Naive B cell (primary cell): ENCODE data around the gene PARP2. TPM values are rescaled to one million over a fixed set of nuclear protein-coding genes. Genes with fewer than 3 reads are reported as not detected.
A peak's percentile ranks its signal among the peaks of the same experiment; 100 is the strongest.

Experiments
- ATAC-seq, 2 donors: fragments of 150-1000 bp; cut with Tn5 transposase; 2 replicates each; pipeline ENCODE4 v1.10.0; 2021; ENCODE audit warnings: low read depth in 2 of 2, mild to moderate bottlenecking in 2 of 2, moderate library complexity in 2 of 2
- DNase-seq: peaks from one replicate; pipeline ENCODE4 v3.0.0; 2022
- H3K27ac Mint-ChIP-seq, 6 donors: one replicate each; pipeline ENCODE4 v1.8.0; 2020 to 2022; ENCODE audit warnings: mild to moderate bottlenecking in 6 of 6, mixed read lengths in 6 of 6, moderate library complexity in 5 of 6, inconsistent platforms in 2 of 6
- H3K27me3 Mint-ChIP-seq, 3 donors: one replicate each; pipeline ENCODE4 v1.8.0; 2021 to 2022; ENCODE audit warnings: mixed read lengths in 3 of 3, mild to moderate bottlenecking in 1 of 3
- H3K36me3 Mint-ChIP-seq, 2 donors: one replicate each; pipeline ENCODE4 v1.8.0; 2020 to 2022; ENCODE audit warnings: mixed read lengths in 2 of 2, inconsistent platforms in 1 of 2, mild to moderate bottlenecking in 1 of 2
- H3K4me1 Mint-ChIP-seq, 3 donors: one replicate each; pipeline ENCODE4 v1.8.0; 2020 to 2022; ENCODE audit warnings: mixed read lengths in 3 of 3, inconsistent platforms in 1 of 3, mild to moderate bottlenecking in 1 of 3, moderate library complexity in 1 of 3
- H3K4me3 Mint-ChIP-seq, 8 donors: one replicate each; pipeline ENCODE4 v1.8.0; 2020 to 2022; ENCODE audit warnings: mild to moderate bottlenecking in 8 of 8, mixed read lengths in 8 of 8, moderate library complexity in 8 of 8, inconsistent platforms in 2 of 8
- H3K9me3 Mint-ChIP-seq, 7 donors: one replicate each; pipeline ENCODE4 v1.8.0; 2020 to 2022; ENCODE audit warnings: mixed read lengths in 7 of 7, mild to moderate bottlenecking in 5 of 7, inconsistent platforms in 2 of 7, moderate library complexity in 1 of 7
- polyA plus RNA-seq, 6 donors: library from polyadenylated mRNA; unstranded; fragments of 300-500 nt; fragmentation: Illumina TruSeq; gene quantifications; one replicate each; pipeline ENCODE4 v1.2.3, GENCODE V29; 2021; ENCODE audit warnings: low read depth in 6 of 6

PARP2 gene
- polyA plus RNA-seq, 6 donors from 2014 or later, result 6.2 to 17.0 (median 10.6) TPM

- no peak overlapping the region for H3K4me3 Mint-ChIP-seq
- H3K4me1 Mint-ChIP-seq, result peaks cover 5 to 18% (median 7%) of the 10 kb centered on the region in 3 donors
- H3K9me3 Mint-ChIP-seq, result no peaks in the 10 kb centered on the region
- H3K27ac Mint-ChIP-seq, result peak overlapping the region in 2 of 6 donors; percentile 18 to 42
- no peak for DNase-seq
- no peaks in the 10 kb centered on the region for H3K27me3 Mint-ChIP-seq
- peaks cover 12 to 50% of the 10 kb centered on the region in 2 donors for H3K36me3 Mint-ChIP-seq
- ATAC-seq, result no peak
Observed at GRCh38 chr14:20386276-20386855, 42.9 kb downstream of the PARP2 start.

GRCh38 chr14:20387576-20387975, 44.1 kb downstream of the PARP2 start:
- Mint-ChIP-seq H3K27me3 (no peaks in the 10 kb centered on the region), H3K4me1 (peaks cover 5 to 20% (median 7%) of the 10 kb centered on the region in 3 donors), H3K36me3 (peaks cover 12 to 43% of the 10 kb centered on the region in 2 donors), H3K9me3 (no peaks in the 10 kb centered on the region), H3K4me3 (no peak overlapping the region), H3K27ac (peak overlapping the region in 2 of 6 donors; percentile 10 to 76)
- DNase-seq (no peak), ATAC-seq (peak; percentile 52 to 56)

GRCh38 chr14:20388159-20388558, 44.7 kb downstream of the PARP2 start:
- Mint-ChIP-seq H3K27me3 (no peaks in the 10 kb centered on the region), H3K4me1 (peaks cover 5 to 20% (median 7%) of the 10 kb centered on the region in 3 donors), H3K4me3 (no peak overlapping the region), H3K27ac (peak overlapping the region in 3 of 6 donors; percentile 10 to 26 (median 21)), H3K36me3 (peaks cover 12 to 41% of the 10 kb centered on the region in 2 donors), H3K9me3 (no peaks in the 10 kb centered on the region)
- no peak for DNase-seq
- ATAC-seq, result no peak

- Mint-ChIP-seq H3K27ac (peak overlapping the region in 1 of 6 donors; percentile 89), H3K36me3 (peaks cover 29 to 42% of the 10 kb centered on the region in 2 donors), H3K4me1 (peaks cover 7 to 20% (median 10%) of the 10 kb centered on the region in 3 donors), H3K9me3 (no peaks in the 10 kb centered on the region), H3K27me3 (no peaks in the 10 kb centered on the region), H3K4me3 (no peak overlapping the region)
- ATAC-seq (no peak), DNase-seq (no peak)
Observed at GRCh38 chr14:20391505-20391904, 48.1 kb downstream of the PARP2 start.

- Mint-ChIP-seq H3K4me1 (peaks cover 0 to 16% (median 5%) of the 10 kb centered on the region in 3 donors), H3K36me3 (peaks cover 25 to 34% of the 10 kb centered on the region in 2 donors), H3K27ac (no peak overlapping the region), H3K9me3 (no peaks in the 10 kb centered on the region), H3K4me3 (no peak overlapping the region), H3K27me3 (no peaks in the 10 kb centered on the region)
- DNase-seq (no peak), ATAC-seq (no peak)
Observed at GRCh38 chr14:20397511-20397910, 54.1 kb downstream of the PARP2 start.

GRCh38 chr14:20400589-20400964, 57.1 kb downstream of the PARP2 start:
- H3K4me1 Mint-ChIP-seq, result peaks cover 5 to 20% (median 11%) of the 10 kb centered on the region in 3 donors
- H3K4me3 Mint-ChIP-seq, result no peak overlapping the region
- no peaks in the 10 kb centered on the region for H3K9me3 Mint-ChIP-seq
- H3K27ac Mint-ChIP-seq, result peak overlapping the region in 2 of 6 donors; percentile 15 to 81
- DNase-seq (no peak), ATAC-seq (no peak)
- H3K36me3 Mint-ChIP-seq, result peaks cover 35 to 37% of the 10 kb centered on the region in 2 donors
- H3K27me3 Mint-ChIP-seq, result no peaks in the 10 kb centered on the region

- Mint-ChIP-seq H3K27ac (peak overlapping the region in 4 of 6 donors; percentile 40 to 81 (median 66)), H3K4me3 (no peak overlapping the region), H3K36me3 (peaks cover 34 to 38% of the 10 kb centered on the region in 2 donors), H3K9me3 (no peaks in the 10 kb centered on the region), H3K4me1 (peaks cover 9 to 21% (median 12%) of the 10 kb centered on the region in 3 donors), H3K27me3 (no peaks in the 10 kb centered on the region)
- ATAC-seq, result no peak
- DNase-seq, result no peak
Observed at GRCh38 chr14:20400965-20401593, 57.6 kb downstream of the PARP2 start.

GRCh38 chr14:20403521-20403920, 60.1 kb downstream of the PARP2 start:
- Mint-ChIP-seq H3K27me3 (no peaks in the 10 kb centered on the region), H3K9me3 (no peaks in the 10 kb centered on the region), H3K36me3 (peaks cover 32 to 47% of the 10 kb centered on the region in 2 donors), H3K4me1 (peaks cover 28 to 41% (median 29%) of the 10 kb centered on the region in 3 donors), H3K4me3 (no peak overlapping the region), H3K27ac (peak overlapping the region in 1 of 6 donors; percentile 56)
- DNase-seq, result no peak
- ATAC-seq, result no peak

Other genes starting within 250 kb of the PARP2 start
- gene OR4K17, start 232.9 kb upstream of the PARP2 start, polyA plus RNA-seq, result not detected
- not detected for gene OR4N5, start 204.8 kb upstream of the PARP2 start, polyA plus RNA-seq
- not detected for gene OR11G2, start 152.7 kb upstream of the PARP2 start, polyA plus RNA-seq
- not detected for gene OR11H6, start 119.9 kb upstream of the PARP2 start, polyA plus RNA-seq
- gene OR11H7, start 114.7 kb upstream of the PARP2 start, polyA plus RNA-seq, result not detected
- gene OR11H4, start 104.3 kb upstream of the PARP2 start, polyA plus RNA-seq, result not detected
- 10 to 100 TPM; 21.8 to 28.5 (median 26.6) TPM for gene TTC5, start 37.7 kb upstream of the PARP2 start, polyA plus RNA-seq
- 10 to 100 TPM; 24.9 to 44.6 (median 32.7) TPM for gene CCNB1IP1, start 10.4 kb upstream of the PARP2 start, polyA plus RNA-seq
- gene TEP1, start 69.9 kb downstream of the PARP2 start, polyA plus RNA-seq, result 10 to 100 TPM in 1 of 6 donors, 1 to 10 TPM in 4, under 1 TPM in 1; 0.15 to 17.2 (median 7.7) TPM
- gene KLHL33, start 92.5 kb downstream of the PARP2 start, polyA plus RNA-seq, result under 1 TPM in 5 of 6 donors, not detected in 1; 0.13 to 0.51 (median 0.40) TPM
- gene OSGEP, start 111.2 kb downstream of the PARP2 start, polyA plus RNA-seq, result 10 to 100 TPM; 57.5 to 87.9 (median 67.4) TPM
- 100 to 1,000 TPM; 129 to 187 (median 180) TPM for gene APEX1, start 111.6 kb downstream of the PARP2 start, polyA plus RNA-seq
- gene PIP4P1, start 117.8 kb downstream of the PARP2 start, polyA plus RNA-seq, result 10 to 100 TPM; 40.1 to 67.6 (median 50.4) TPM
- gene PNP, start 125.8 kb downstream of the PARP2 start, polyA plus RNA-seq, result 10 to 100 TPM; 24.1 to 67.8 (median 52.4) TPM
- gene RNASE10, start 161.9 kb downstream of the PARP2 start, polyA plus RNA-seq, result under 1 TPM in 3 of 6 donors, not detected in 3; 0.23 to 0.45 (median 0.37) TPM
- not detected for gene RNASE9, start 217.4 kb downstream of the PARP2 start, polyA plus RNA-seq
- gene RNASE11, start 244.4 kb downstream of the PARP2 start, polyA plus RNA-seq, result not detected
- not detected for gene RNASE12, start 247.7 kb downstream of the PARP2 start, polyA plus RNA-seq